HG02588 (cell line): ENCODE measurements around the gene BACH1.
"Not testable (repeated sequence)": the region's sequence is repeated elsewhere in the genome, so short reads cannot be mapped to it uniquely, and the experiment has no call there.

Source experiments
- ATAC-seq: cut with Tn5 transposase; IDR thresholded peaks from one replicate; pipeline ENCODE4 v1.9.1; 2021; ENCODE audit warnings: mild to moderate bottlenecking, moderate library complexity; ENCODE audit not compliant: unreplicated experiment

Gene BACH1

DNA sequence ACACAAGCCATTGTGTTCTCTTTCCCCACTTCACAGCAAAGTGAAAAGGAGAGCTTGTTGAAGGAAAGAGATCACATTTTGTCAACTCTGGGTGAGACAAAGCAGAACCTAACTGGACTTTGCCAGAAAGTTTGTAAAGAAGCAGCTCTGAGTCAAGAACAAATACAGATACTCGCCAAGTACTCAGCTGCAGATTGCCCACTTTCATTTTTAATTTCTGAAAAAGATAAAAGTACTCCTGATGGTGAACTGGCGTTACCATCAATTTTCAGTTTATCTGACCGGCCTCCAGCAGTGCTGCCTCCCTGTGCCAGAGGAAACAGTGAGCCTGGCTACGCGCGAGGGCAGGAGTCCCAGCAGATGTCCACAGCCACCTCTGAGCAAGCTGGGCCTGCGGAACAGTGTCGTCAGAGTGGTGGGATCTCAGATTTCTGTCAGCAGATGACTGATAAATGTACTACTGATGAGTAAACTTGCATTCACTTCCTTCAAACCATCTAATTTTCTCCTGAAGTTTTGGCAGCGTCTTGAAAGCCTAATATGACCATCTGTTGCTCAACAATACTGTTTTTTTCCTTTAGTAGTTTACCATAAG lies 43.7 kb downstream of the BACH1 start:
- ATAC-seq = peak; percentile 72

GRCh38 chr21:29343519-29343918 lies 44.8 kb downstream of the BACH1 start:
- no peak for ATAC-seq

DNA sequence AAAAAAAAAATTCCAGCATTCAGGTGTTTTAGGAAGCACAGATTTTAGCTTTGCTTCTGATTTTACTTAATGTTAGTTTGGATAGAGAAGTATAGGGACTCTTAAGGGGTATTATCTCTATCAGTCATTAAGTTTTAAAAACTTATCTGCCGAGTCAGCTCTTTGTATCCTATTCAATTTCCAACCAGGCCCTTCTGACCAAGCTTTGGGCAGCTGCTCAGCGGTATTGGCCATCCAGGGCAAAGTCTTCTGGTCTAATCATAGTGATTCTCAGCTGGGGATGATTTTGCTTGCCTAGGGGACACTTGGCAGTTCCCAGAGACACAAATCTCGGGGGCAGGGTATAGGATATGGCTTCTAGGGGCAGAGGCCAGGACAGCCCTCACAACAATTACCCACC lies 47.6 kb downstream of the BACH1 start:
- ATAC-seq = no peak

DNA sequence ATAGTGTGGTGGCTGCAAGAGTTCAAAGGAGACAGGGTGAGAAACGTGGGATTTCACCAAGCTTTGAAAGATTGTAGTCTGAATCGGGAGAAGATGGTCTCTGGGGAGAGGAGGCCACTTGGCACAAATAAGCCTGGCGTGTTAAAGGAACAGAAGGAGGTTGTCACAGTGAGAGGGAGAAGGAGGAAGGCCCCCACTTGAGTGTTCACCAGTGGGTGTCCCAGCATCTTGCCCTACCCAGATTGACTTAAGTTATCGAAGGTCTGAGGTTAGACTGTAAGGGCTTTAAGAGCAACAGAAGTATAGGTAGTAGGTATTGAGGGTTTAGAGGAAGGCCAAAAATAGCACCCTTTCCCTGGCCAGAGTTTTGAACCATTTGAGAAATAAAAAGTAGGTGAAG lies 48.0 kb downstream of the BACH1 start:
- ATAC-seq = no peak

DNA sequence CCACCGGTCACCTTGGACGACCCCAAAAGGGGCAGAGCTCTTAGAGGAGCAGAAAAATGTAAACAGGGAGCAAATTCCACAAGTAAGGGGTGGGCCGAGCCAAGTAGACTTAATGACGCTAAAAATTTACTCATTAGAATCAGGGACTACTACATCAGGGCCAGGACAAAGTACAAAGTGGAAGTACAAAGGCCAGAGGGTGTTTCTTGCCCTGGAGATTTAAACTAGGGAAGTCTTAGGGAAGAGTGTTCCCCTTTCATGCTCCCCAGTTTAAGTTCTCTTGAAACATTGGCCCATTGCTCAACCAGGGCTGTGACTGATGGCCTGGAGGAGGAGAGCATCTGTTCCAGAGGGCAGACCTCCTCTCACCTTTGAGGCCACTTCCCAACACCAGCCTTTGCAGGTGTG lies 48.6 kb downstream of the BACH1 start:
- no peak for ATAC-seq

DNA sequence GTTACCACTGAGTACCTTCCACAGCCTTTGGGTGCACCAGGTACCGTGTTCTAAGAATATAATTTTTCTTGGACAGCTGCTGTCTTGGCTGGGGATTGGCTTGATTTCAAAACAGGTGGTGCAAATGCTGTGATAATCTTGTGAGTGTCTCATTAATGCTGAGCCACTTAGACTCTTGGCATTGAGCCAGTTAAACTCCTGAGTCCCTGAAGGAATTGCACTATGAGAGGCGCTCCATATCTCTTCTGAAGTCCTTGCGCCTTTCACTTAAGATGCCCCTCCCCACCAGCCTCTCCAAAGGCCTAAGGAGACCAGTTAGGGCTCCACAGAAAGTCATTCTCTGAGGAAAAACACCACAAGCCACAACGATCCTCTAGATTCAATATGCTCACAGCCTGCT lies 51.0 kb downstream of the BACH1 start:
- no peak for ATAC-seq

DNA sequence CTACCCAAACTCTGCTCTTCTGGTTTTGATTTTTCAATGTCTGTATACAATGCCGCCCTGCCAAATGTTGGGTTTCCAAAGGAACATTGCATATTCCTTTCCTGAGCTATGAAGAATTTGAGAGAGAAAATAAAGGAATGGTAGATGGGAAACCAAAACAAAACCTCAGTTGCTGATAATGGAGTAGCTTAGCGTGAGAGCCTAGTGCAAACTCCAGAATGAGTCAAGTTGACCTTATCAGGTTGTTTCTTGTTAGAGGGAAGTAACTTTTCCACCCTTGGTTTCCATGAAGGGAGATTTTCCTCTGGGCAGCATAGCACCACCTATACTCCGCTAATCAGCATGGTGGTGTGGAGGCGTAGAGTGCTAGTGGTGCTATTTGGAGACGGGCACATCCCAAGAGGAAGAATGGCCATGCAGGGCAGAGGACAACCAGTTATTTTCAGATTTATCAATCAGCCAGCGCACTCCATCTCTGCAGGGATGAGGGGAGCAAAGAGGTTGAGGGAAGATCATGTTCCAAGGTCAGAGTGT lies 51.6 kb downstream of the BACH1 start:
- ATAC-seq = no peak

GRCh38 chr21:29351691-29352090 lies 53.0 kb downstream of the BACH1 start:
- ATAC-seq = no peak

GRCh38 chr21:29355043-29355710 lies 56.5 kb downstream of the BACH1 start:
- not testable (repeated sequence) for ATAC-seq

DNA sequence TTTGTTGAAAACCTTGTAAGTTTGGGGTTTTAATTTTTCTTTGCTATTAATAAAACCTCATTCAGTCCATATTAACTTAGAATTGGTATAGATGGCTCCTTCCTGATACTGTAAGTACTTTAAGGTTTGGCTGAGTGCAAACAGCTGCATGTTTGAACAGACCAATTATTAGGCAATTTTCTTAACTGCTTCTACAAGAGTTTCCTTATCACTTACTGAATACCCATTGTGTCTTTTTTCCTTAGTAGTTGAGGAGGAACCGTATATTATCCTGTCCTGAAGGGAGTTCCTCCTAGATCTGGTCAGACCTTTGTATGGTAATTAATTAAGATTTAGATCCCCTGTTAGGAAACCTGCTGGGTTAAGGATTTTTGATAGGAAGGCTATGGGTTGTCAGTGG lies 57.6 kb downstream of the BACH1 start:
- not testable (repeated sequence) for ATAC-seq

DNA sequence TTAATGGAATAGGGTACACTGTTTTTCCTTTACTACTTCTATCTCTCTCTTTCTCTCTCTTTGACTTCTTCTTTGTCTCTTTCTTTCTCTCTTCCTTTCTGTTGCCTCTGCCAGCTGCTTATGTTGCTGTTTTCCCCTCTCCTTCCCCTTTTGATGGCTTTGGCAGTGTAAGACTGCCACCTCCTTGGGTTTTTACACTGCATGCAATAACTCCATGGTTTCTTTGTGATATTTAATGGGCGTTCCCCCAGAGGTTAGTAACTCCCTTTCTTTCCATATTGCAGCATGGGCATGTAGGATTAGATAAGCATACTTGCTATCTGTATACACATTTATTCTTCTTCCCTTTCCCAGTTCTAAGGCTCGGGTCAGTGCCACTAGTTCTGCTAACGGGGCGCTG lies 58.1 kb downstream of the BACH1 start:
- not testable (repeated sequence) for ATAC-seq

GRCh38 chr21:29359718-29360117 lies 61.0 kb downstream of the BACH1 start:
- no peak for ATAC-seq

- no peak for ATAC-seq
Observed at GRCh38 chr21:29360799-29361765, 62.4 kb downstream of the BACH1 start.

DNA sequence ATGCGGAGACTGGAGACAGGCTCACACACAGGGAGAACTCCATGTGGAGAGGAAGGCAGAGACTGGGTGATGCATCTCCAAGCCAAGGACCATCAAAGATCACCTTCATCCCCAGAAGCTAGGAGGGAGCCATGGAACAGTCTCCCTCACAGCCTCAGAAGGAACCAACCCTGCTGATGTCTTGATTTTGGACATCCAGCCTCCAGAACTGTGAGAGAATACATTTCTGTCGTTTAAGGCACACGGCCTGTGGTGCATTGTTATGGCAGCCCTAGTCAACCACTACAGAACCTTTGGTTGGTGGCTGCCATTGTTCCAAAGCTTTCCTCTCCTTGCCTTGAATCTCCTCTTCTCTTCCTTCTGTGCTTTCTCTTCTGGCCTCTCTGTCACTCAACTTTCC lies 64.0 kb downstream of the BACH1 start:
- ATAC-seq = no peak

DNA sequence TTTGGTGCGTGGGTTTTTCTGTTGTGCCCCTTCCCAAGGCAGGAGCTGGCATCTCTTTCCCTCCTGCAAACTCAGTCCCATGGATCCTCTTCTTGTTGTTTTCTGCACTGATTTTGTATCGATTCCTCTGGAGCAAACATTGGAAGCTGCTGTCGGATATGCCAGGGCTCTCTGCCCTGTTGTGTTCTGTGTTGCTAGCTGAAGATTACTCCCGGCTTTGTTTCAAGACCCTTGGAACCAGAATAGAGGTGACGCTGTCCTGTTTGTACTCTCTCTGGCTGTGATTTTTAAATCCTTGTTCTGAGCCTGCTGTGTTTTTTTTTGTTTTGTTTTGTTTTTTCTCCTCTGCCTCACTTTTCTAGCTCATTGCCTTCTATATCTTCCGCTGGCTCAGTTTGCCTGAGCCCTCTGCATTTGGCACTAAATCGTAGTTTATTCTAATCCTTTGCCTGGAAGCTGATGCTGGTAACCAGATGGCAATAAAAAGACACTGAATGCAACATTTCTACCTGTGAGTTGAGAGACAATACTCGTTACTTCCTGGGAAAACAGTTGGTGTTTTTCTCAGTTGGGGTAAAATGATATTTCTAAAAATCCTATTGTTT lies 67.0 kb downstream of the BACH1 start:
- ATAC-seq = no peak

DNA sequence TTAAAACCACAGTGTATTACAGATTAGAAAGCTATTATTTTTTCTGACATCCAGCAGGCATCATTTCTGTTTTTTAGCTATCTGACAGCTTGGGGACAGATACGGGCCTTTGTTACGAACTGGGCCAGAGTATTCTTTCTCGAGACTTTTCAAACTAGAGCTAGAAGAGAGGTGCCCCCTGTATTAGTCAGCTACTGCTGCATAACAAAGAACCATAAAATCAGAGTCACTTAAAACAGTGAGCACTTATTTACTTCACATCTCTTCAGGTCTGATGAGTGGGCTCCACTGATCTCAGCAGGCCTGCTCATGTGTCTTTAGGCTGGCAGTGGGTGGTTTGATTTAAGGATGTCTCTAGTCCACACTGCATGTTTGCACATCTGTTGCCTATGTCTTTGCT lies 67.8 kb downstream of the BACH1 start:
- ATAC-seq = no peak

DNA sequence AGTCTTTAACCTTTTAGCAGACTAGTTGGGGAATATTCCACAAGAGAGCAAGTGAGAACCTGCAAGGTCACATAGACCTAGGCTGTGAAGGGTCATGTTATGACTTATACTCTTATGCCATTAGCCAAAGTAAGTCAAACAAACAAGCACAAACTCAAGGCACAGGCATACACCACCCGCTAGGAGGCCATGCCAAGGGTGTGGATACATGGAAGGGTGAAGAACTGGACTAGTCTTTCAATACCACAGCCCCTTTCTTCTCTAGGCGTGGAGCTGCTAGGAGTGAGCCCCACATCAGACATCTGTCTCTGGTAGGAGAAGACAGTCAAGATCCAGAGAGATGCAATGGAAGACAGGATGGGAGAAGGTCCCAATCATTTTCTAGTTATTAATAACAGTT lies 68.6 kb downstream of the BACH1 start:
- no peak for ATAC-seq

DNA sequence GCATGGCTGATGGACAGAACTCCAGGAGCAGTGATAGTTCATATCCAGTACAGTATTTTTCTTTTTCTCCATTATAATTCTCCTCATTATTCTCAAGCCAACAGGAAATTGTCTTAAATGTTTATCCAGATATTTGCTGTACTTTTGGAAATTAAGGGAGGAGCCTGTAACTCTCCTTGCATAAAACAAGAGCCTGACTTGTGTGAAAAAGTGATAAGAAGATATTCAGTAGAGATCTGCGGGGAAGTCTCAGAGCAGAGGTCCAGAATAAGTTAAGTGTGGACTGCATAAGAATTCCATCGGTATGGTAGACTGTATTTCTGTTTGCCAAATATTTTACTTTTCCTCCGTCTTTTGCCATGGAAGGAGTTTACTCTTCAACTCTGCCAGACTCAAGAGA lies 70.2 kb downstream of the BACH1 start:
- ATAC-seq = no peak

GRCh38 chr21:29371464-29371863 lies 72.7 kb downstream of the BACH1 start:
- no peak for ATAC-seq

GRCh38 chr21:29372063-29372802 lies 73.5 kb downstream of the BACH1 start:
- ATAC-seq = peak; percentile 76
